Cardiac muscle cell (in vitro differentiated cells and primary cell): ENCODE measurements around the gene PRICKLE1. TPM values are rescaled to one million over a fixed set of nuclear protein-coding genes. Genes with fewer than 3 reads are reported as not detected.
"Not testable (repeated sequence)": the region's sequence is repeated elsewhere in the genome, so short reads cannot be mapped to it uniquely, and the experiment has no call there.

Experiments
- DNase-seq, 2 donors: peaks; one replicate each; pipeline versions ENCODE4 v3.0.0 to v3.0.0-alpha.2; 2010 to 2017; ENCODE audit warnings: low read depth in 1 of 2, low spot score in 1 of 2
- H3K27ac ChIP-seq: fragments of 200-600 bp; sonication (generic); 2 replicates; pipeline ENCODE4 v1.5.1; 2016
- H3K27me3 ChIP-seq: fragments of 200-600 bp; sonication (generic); 2 replicates; pipeline ENCODE4 v1.6.0; 2016; ENCODE audit warnings: control low read depth
- H3K36me3 ChIP-seq: fragments of 200-600 bp; sonication (generic); 2 replicates; pipeline ENCODE4 v1.5.1; 2016; ENCODE audit warnings: control low read depth
- H3K4me1 ChIP-seq: fragments of 200-600 bp; sonication (generic); 2 replicates; pipeline ENCODE4 v1.8.1; 2017; ENCODE audit warnings: low read depth, mild to moderate bottlenecking, mixed run types
- H3K4me3 ChIP-seq: fragments of 200-600 bp; sonication (generic); 2 replicates; pipeline ENCODE4 v1.5.1; 2016; ENCODE audit warnings: mild to moderate bottlenecking
- H3K9me3 ChIP-seq: fragments of 200-600 bp; sonication (generic); 2 replicates; pipeline ENCODE4 v1.5.1; 2017; ENCODE audit warnings: low read depth, mild to moderate bottlenecking, control low read depth
- polyA plus RNA-seq: library from polyadenylated mRNA; unstranded; fragments of >200 nt; fragmentation: Nextera tagmentation; extraction: Ambion mirVana; gene quantifications from 2 replicates; pipeline ENCODE4 v1.2.1, GENCODE V29; 2016
- total RNA-seq: library from RNA; depleted of rRNA; stranded (reverse); fragments of >200 nt; gene quantifications from 2 replicates; pipeline ENCODE4 v1.2.3, GENCODE V29; 2016
- TF ChIP-seq, protein P1 (sequence below): IDR thresholded peaks from 2 replicates; pipeline ENCODE4 v1.5.1; 2012; ENCODE audit warnings: low read depth, mild to moderate bottlenecking, low read length

The PRICKLE1 gene
- total and polyA plus RNA-seq, 2 experiments from 2014 or later = 71.4 to 105 TPM

DNA sequence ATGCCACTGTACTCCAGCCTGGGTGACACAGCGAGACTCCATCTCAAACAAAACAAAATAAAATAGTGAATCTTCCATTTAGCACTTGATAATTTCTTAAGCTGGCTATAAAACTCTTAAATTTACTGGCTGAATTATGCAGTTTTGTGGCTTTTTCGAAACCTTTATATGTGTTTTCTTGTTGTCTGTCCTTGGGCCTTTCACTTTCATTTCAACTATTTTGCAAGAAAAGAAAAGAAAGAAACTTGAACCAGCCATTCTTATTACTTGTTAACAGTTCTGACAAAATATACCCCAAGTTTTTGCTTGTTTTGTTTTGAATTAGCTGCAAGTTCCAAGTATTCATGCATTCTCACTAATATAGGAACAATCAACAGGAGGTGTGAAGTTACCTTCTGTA lies 42.8 kb downstream of the PRICKLE1 start:
- no peaks in the 10 kb centered on the region for H3K27me3 ChIP-seq
- TF ChIP-seq, protein P1, sequence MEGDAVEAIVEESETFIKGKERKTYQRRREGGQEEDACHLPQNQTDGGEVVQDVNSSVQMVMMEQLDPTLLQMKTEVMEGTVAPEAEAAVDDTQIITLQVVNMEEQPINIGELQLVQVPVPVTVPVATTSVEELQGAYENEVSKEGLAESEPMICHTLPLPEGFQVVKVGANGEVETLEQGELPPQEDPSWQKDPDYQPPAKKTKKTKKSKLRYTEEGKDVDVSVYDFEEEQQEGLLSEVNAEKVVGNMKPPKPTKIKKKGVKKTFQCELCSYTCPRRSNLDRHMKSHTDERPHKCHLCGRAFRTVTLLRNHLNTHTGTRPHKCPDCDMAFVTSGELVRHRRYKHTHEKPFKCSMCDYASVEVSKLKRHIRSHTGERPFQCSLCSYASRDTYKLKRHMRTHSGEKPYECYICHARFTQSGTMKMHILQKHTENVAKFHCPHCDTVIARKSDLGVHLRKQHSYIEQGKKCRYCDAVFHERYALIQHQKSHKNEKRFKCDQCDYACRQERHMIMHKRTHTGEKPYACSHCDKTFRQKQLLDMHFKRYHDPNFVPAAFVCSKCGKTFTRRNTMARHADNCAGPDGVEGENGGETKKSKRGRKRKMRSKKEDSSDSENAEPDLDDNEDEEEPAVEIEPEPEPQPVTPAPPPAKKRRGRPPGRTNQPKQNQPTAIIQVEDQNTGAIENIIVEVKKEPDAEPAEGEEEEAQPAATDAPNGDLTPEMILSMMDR = no peak
- H3K4me1 ChIP-seq = no peaks in the 10 kb centered on the region
- H3K27ac ChIP-seq = peak overlapping the region; percentile 48
- no peak overlapping the region for H3K4me3 ChIP-seq
- H3K9me3 ChIP-seq = no peaks in the 10 kb centered on the region
- peaks cover 40% of the 10 kb centered on the region for H3K36me3 ChIP-seq
- DNase-seq = no peak

DNA sequence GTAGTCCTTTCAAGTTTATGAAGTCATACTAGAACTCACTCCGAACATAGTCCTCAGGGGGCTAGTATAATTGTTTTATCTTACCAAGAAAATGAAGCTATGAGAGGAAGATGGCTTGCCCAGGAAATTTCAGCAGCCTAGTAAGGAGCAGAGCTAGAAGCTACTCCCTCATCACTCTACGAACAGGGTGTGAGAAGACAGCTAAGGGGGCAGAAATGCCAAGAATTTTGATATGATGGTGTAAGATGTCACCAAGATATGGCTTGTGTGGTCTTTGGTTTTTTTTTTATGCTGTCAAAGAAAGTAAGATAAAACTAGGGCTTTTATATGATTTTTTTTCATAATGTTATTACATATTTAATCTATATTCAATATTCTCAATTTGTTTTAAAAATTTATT lies 47.6 kb downstream of the PRICKLE1 start:
- no peak overlapping the region for H3K27ac ChIP-seq
- no peaks in the 10 kb centered on the region for H3K27me3 ChIP-seq
- no peaks in the 10 kb centered on the region for H3K4me1 ChIP-seq
- no peaks in the 10 kb centered on the region for H3K9me3 ChIP-seq
- TF ChIP-seq, protein P1 = no peak
- DNase-seq = peak in 1 of 2 donors; percentile 5
- peaks cover 11% of the 10 kb centered on the region for H3K36me3 ChIP-seq
- H3K4me3 ChIP-seq = no peak overlapping the region

DNA sequence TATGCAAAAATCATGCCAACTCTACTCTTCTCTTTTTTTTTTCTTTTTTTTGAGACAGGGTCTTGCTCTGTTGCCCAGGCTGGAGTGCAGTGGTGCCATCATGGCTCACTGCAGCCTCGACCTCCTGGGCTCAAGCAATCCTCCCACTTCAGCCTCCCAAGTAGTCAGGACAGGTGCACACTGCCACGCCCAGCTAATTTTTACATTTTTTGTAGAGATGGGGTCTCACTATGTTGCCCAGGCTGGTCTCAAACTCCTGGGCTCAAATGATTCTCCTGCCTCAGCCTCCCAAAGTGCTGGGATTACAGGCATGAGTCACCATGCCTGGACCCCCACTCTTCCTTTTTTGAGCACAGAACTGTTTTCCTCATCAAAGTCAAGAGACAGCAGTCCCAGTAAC lies 48.2 kb downstream of the PRICKLE1 start:
- H3K27ac ChIP-seq, H3K27me3 ChIP-seq, H3K4me3 ChIP-seq, H3K4me1 ChIP-seq, H3K36me3 ChIP-seq, H3K9me3 ChIP-seq, DNase-seq: not testable (repeated sequence)

DNA sequence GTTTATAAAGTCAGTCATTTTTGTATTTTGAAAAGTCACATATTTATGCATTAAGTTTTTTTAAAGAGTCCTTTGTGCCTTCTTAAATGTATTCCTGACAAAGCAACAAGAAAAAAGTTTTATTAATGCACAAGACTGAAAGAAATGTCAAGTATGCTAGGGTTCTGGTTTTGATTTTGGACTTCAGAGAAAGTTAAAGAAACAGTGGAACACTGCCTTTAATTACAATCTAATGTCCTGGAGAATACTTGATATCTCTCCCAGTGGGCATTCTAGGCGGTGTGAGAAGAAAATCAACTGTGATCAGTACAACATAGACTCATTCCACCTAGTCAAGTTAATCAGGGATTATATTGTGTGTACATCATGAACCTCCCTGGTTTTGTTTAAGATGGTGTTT lies 49.9 kb downstream of the PRICKLE1 start:
- TF ChIP-seq, protein P1 = no peak

DNA sequence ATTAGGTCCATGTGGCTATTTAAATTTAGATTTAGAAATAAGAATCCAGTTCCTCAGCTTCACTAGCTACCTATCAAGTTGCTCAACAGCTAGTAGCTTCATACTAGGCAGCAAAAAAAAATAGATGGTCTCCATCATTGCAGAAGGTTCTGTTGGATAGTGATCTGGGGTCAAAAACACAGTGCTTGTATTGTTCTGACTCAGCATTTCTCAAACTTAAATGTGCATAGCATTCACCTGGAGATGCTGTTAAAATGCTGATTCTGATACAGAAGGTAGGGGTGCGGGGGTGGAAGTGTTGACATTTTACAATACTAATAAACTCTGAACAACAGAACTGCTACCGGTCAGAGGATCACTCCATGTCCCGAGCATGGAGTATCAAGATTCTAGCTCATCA lies 51.3 kb downstream of the PRICKLE1 start:
- DNase-seq = no peak
- Histone ChIP-seq H3K36me3 (peaks cover 2% of the 10 kb centered on the region), H3K4me1 (peaks cover 11% of the 10 kb centered on the region), H3K9me3 (no peaks in the 10 kb centered on the region), H3K4me3 (no peak overlapping the region), H3K27me3 (no peaks in the 10 kb centered on the region), H3K27ac (no peak overlapping the region)
- TF ChIP-seq, protein P1 = no peak

More for the DNA sequence above, 49.9 kb downstream of the PRICKLE1 start:
- no peak for DNase-seq
- no peaks in the 10 kb centered on the region for H3K36me3 ChIP-seq
- peaks cover 5% of the 10 kb centered on the region for H3K4me1 ChIP-seq
- no peak overlapping the region for H3K4me3 ChIP-seq
- no peak overlapping the region for H3K27ac ChIP-seq
- H3K27me3 ChIP-seq = no peaks in the 10 kb centered on the region
- no peaks in the 10 kb centered on the region for H3K9me3 ChIP-seq

DNA sequence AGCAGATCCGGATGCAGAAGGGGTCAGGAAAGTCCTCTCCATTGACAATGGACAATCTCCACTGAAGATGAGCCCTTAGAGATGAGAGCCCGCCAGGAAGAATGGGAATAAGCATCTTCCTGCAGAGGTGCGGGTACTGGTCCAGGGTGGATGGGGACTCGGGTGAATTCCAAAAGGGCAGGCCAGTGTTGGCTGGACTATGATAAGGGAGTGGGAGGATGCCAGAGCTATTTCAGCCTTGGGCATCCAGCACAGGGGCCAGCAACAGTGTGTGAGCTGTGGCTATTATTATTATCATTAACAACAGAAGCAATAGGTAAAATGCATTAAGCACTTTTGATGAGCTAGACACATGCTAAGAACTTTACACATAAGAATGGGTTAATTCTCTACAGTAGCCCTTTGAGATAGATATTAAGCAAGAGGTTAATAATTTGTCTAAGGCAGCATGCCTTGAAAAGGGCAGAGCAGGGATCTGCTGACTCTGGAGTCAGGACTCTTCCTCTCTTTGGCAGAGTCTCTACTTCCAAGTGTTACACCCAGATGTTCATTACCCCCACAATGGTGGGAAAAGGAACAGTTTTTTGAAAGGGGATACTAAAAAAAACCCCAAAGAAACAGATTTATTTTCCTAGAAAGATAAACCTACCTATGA lies 55.2 kb downstream of the PRICKLE1 start:
- no peak for DNase-seq
- Histone ChIP-seq H3K4me3 (no peak overlapping the region), H3K9me3 (no peaks in the 10 kb centered on the region), H3K27me3 (no peaks in the 10 kb centered on the region), H3K27ac (peak overlapping the region; percentile 11), H3K36me3 (peaks cover 10% of the 10 kb centered on the region), H3K4me1 (peaks cover 11% of the 10 kb centered on the region)
- TF ChIP-seq, protein P1 = no peak
